GM12878 (cell line): ENCODE results near the gene ZSCAN23. TPM values are rescaled to one million over a fixed set of nuclear protein-coding genes. Genes with fewer than 3 reads are reported as not detected.
"Not testable (repeated sequence)": the region's sequence is repeated elsewhere in the genome, so short reads cannot be mapped to it uniquely, and the experiment has no call there.

Experiments
- ATAC-seq: fragments of 200-7000 bp; cut with Tn5 transposase; 3 replicates; pipeline ENCODE4 v1.9.1; 2020; ENCODE audit warnings: mild to moderate bottlenecking, moderate library complexity
- BruUV-seq: library from RNA; stranded (reverse); fragments of 400-500 nt; replicated peaks from 2 replicates; lab custom pipeline; 2021; lab: Mats Ljungman, UMichigan
- CTCF ChIA-PET: fragments of 300-600 bp; sonication (Branson Sonifier 250); formaldehyde crosslinking; extraction: SDS; loops from one replicate; lab custom pipeline; 2021; ENCODE audit warnings: inconsistent platforms; lab: Yijun Ruan, JAX
- POLR2A ChIA-PET: fragments of 350-600 bp; formaldehyde crosslinking; extraction: SDS; loops from one replicate; lab custom pipeline; 2021; ENCODE audit warnings: inconsistent platforms; lab: Charles Lee
- RAD21 ChIA-PET: fragments of 300-600 bp; sonication (Branson Sonifier 250); formaldehyde crosslinking; loops from one replicate; lab custom pipeline; 2023; ENCODE audit warnings: antibody characterized with exemption; ENCODE audit not compliant: unreplicated experiment; lab: Charles Lee
- SMC1A ChIA-PET: fragments of 300-600 bp; sonication (Branson Sonifier 250); formaldehyde crosslinking; loops from one replicate; lab custom pipeline; 2023; ENCODE audit not compliant: unreplicated experiment, uncharacterized antibody; lab: Charles Lee
- DNase-seq: peaks from one replicate; pipeline ENCODE4 v3.0.0-alpha.2; 2011; ENCODE audit warnings: low read depth, low spot score
- FAIRE-seq: peaks from 3 replicates; lab custom pipeline; 2011; peaks lifted over from hg19 to GRCh38; lab: Jason Lieb, UNC
- H2AFZ ChIP-seq: 2 replicates; pipeline ENCODE4 v1.6.0; 2011; ENCODE audit warnings: low read depth, low read length, control low read depth; ENCODE audit not compliant: control insufficient read depth
- H3K27ac ChIP-seq: 2 replicates; pipeline ENCODE4 v1.5.1; 2011; ENCODE audit warnings: control low read depth; ENCODE audit not compliant: control insufficient read depth, insufficient read depth
- H3K27me3 ChIP-seq, 2 experiments: replicated peaks in 1 of 2; 2 replicates each; pipeline versions ENCODE4 v1.6.0 to v1.6.1; 2011; ENCODE audit warnings: low read length in 1 of 2; ENCODE audit not compliant: control insufficient read depth in 2 of 2, insufficient read depth in 2 of 2
- H3K36me3 ChIP-seq, 2 experiments: 2 replicates each; pipeline ENCODE4 v1.5.1; 2011; ENCODE audit warnings: low read length in 1 of 2; ENCODE audit not compliant: control insufficient read depth in 2 of 2, insufficient read depth in 2 of 2
- H3K4me1 ChIP-seq: 2 replicates; pipeline ENCODE4 v1.6.1; 2011; ENCODE audit warnings: mild to moderate bottlenecking, low read length, moderate library complexity, mixed read lengths; ENCODE audit not compliant: control insufficient read depth, insufficient read depth
- H3K4me2 ChIP-seq: 2 replicates; pipeline ENCODE4 v1.6.0; 2011; ENCODE audit warnings: control low read depth; ENCODE audit not compliant: control insufficient read depth, insufficient read depth
- H3K4me3 ChIP-seq: fragments of 200-600 bp; sonication (generic); 2 replicates; pipeline ENCODE4 v1.5.1; 2016
- H3K79me2 ChIP-seq: 2 replicates; pipeline ENCODE4 v1.6.0; 2011; ENCODE audit warnings: low read length; ENCODE audit not compliant: control insufficient read depth, insufficient read depth
- H3K9ac ChIP-seq: 2 replicates; pipeline ENCODE4 v1.8.0; 2011; ENCODE audit warnings: low read length, control low read depth, mixed read lengths; ENCODE audit not compliant: control insufficient read depth, insufficient read depth
- H3K9me3 ChIP-seq: replicated peaks from 3 replicates; pipeline ENCODE4 v1.5.1; 2011; ENCODE audit warnings: mild to moderate bottlenecking, low read length; ENCODE audit not compliant: control insufficient read depth, insufficient read depth
- H4K20me1 ChIP-seq: 2 replicates; pipeline ENCODE4 v1.6.0; 2011; ENCODE audit not compliant: control insufficient read depth, insufficient read depth
- JUNB ChIP-seq: IDR thresholded peaks from 2 replicates; pipeline ENCODE4 v1.6.1; 2016; ENCODE audit warnings: antibody characterized with exemption, mild to moderate bottlenecking
- POLR2AphosphoS5 ChIP-seq: IDR thresholded peaks from 2 replicates; pipeline ENCODE4 v1.6.1; 2011; ENCODE audit warnings: mild to moderate bottlenecking, low read length, inconsistent platforms
- ZZZ3 ChIP-seq: IDR thresholded peaks from 2 replicates; pipeline ENCODE4 v1.6.1; 2011; ENCODE audit warnings: low read depth; ENCODE audit not compliant: control insufficient read depth, insufficient read length
- WGBS: methylation state at CpG from one replicate; pipeline ENCODE4 v1.1.6; 2016; ENCODE audit warnings: low lambda C conversion rate; ENCODE audit not compliant: insufficient replicate concordance, insufficient coverage; ENCODE audit errors: missing lambda C conversion rate; 5-methylcytosine and 5-hydroxymethylcytosine counted together
- in situ Hi-C: fragments of 300-500 bp; cut with MboI; formaldehyde crosslinking; loops from 9 replicates; pipeline ENCODE4 v1.14.3; 2018; ENCODE audit warnings: mixed read lengths
- intact Hi-C: fragments of 100-400 bp; cut with micrococcal nuclease; formaldehyde crosslinking; loops from one replicate; pipeline ENCODE4 v1.14.2; 2022; ENCODE audit not compliant: unreplicated experiment
- polyA plus RNA-seq, 11 experiments: library from polyadenylated mRNA; depleted of rRNA in 4 of 11; unstranded in 6 of 11; stranded (reverse) in 5 of 11; fragments of >200 nt; fragmentation: Nextera tagmentation in 4 of 11; fragmentation: Illumina TruSeq in 1 of 11; extraction: Ambion mirVana in 4 of 11; extraction: Trizol in 1 of 11; gene quantifications; 1 replicate in 1 of 11; 2 replicates in 10 of 11; pipeline versions ENCODE4 v1.2.1 to v1.2.3, GENCODE V29; 2011 to 2016; ENCODE audit warnings: inconsistent platforms in 2 of 11, missing spikeins in 2 of 11, low read depth in 1 of 11
- total RNA-seq, 4 experiments: library from RNA; depleted of rRNA in 3 of 4; stranded (reverse); fragments of >200 nt in 3 of 4; fragmentation: Illumina TruSeq in 1 of 4; extraction: Trizol in 1 of 4; gene quantifications; 2 replicates each; pipeline versions ENCODE4 v1.2.1 to v1.2.3, GENCODE V29; 2013 to 2021
- TF ChIP-seq, protein P1 (sequence below): fragments of 450-650 bp; IDR thresholded peaks from 2 replicates; pipeline ENCODE4 v1.6.1; 2016; ENCODE audit warnings: mild to moderate bottlenecking

ZSCAN23 gene
- total and polyA plus RNA-seq, 10 of the 15 experiments (the other 5 are each of a cell fraction or from before 2014, with no cell fraction given), result 0.04 to 2.3 (median 0.84) TPM

DNA sequence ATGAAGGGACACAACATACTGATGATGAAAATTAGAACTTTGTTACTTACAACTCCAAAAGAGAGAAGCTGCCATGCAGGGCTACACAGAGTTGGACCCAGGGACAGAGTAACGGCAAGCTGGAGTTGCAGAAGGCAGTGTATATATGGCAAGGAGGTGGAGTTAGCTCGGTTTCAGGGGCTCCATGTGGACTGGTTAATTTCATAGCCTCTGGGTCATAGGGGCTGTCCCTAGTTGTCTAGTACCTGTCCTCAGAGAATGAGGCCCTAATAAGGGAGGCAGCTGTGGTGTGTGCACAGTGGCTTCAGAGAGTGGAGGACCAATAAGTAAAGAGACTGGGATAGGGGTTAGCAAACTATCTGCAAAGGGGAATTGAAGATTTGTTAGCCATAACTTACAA, 35.9 kb downstream of the ZSCAN23 start (continued):
- TF ChIP-seq ZZZ3, result no peak

DNA sequence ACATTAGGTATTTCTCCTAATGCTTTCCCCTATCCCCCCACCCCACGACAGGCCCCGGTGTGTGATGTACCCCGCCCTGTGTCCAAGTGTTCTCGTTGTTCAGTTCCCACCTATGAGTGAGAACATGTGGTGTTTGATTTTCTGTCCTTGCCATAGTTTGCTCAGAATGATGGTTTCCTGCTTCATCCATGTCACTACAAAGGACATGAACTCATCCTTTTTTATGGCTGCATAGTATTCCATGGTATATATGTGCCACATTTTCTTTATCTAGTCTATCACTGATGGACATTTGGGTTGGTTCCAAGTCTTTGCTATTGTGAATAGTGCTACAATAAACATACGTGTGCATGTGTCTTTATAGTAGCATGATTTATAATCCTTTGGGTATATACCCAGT, 39.4 kb downstream of the ZSCAN23 start:
- H3K4me1 ChIP-seq, H3K9me3 ChIP-seq, H3K27me3 ChIP-seq, H4K20me1 ChIP-seq, in situ Hi-C loops, ATAC-seq, FAIRE-seq, BruUV-seq, RAD21 ChIA-PET, H2AFZ ChIP-seq, H3K4me3 ChIP-seq, SMC1A ChIA-PET, H3K4me2 ChIP-seq, H3K9ac ChIP-seq, POLR2A ChIA-PET, intact Hi-C loops, H3K36me3 ChIP-seq, H3K27ac ChIP-seq, DNase-seq: not testable (repeated sequence)
- WGBS, result 68% methylated on average over 5 of the region's 5 CpGs
- peaks cover 12% of the 10 kb centered on the region for H3K79me2 ChIP-seq
- CTCF ChIA-PET, result interaction anchor here (1.4 to 2.4 kb wide), 2 partner anchors 20 to 134 kb away, joined by 3 to 11 read pairs; no protein-coding TSS in a partner anchor

DNA sequence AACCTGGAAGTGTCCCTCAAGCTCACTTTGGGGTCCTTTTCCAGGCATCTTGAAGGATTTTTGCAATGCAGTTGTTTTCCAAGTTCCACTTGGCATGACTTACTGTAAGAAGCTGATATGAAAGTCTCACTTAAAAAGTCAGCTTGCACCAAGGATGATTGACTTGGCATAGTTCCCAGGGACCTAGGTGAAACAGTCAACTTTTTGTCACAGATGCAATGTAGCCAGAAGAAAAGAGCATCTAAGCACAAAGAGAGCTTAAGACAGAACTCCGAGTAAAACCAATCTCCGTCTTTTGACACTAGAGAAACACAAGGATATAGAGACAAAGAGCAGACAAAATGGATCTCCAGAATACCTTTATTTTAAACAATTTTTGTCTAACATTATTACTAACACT, 41.1 kb downstream of the ZSCAN23 start:
- H3K4me2 ChIP-seq, result no peak overlapping the region
- in situ Hi-C loops (no loop called here), intact Hi-C loops (no loop called here)
- no peak overlapping the region for H3K9ac ChIP-seq
- H3K36me3 ChIP-seq, result peaks cover 0 to 3% of the 10 kb centered on the region in 2 experiments; a peak in 1 of 4 replicates
- 50% methylated on average over 2 of the region's 2 CpGs for WGBS
- POLR2A ChIA-PET, result no interaction called here
- CTCF ChIA-PET, result interaction anchor here (0.7 to 2.4 kb wide), 4 partner anchors 8 to 46 kb away, joined by 3 to 11 read pairs (median 4); no protein-coding TSS in a partner anchor
- ATAC-seq (no peak), DNase-seq (no peak), FAIRE-seq (no peak)
- no peaks in the 10 kb centered on the region for H4K20me1 ChIP-seq
- H3K9me3 ChIP-seq, result no peaks in the 10 kb centered on the region
- no peaks in the 10 kb centered on the region for H3K27me3 ChIP-seq
- peaks cover 27% of the 10 kb centered on the region for H3K79me2 ChIP-seq
- H3K4me1 ChIP-seq, result peaks cover 4% of the 10 kb centered on the region
- H3K4me3 ChIP-seq, result no peak overlapping the region
- RAD21 ChIA-PET, result no interaction called here
- no peak overlapping the region for H2AFZ ChIP-seq
- no peak overlapping the region for H3K27ac ChIP-seq
- SMC1A ChIA-PET, result interaction anchor here (0.6 to 1.7 kb wide), 5 partner anchors 13 to 69 kb away, joined by 3 to 5 read pairs (median 3); no protein-coding TSS in a partner anchor
- no TSS peak for BruUV-seq
- TF ChIP-seq POLR2AphosphoS5, result no peak
- TF ChIP-seq, protein P1, sequence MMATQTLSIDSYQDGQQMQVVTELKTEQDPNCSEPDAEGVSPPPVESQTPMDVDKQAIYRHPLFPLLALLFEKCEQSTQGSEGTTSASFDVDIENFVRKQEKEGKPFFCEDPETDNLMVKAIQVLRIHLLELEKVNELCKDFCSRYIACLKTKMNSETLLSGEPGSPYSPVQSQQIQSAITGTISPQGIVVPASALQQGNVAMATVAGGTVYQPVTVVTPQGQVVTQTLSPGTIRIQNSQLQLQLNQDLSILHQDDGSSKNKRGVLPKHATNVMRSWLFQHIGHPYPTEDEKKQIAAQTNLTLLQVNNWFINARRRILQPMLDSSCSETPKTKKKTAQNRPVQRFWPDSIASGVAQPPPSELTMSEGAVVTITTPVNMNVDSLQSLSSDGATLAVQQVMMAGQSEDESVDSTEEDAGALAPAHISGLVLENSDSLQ, result 0 out of 2 replicates have a peak, but pooled peaks have one; percentile 25
- TF ChIP-seq JUNB, result 0 out of 2 replicates have a peak, but pooled peaks have one; percentile 17
